Measurements from ENCODE around the gene TCF7.
"Not testable (repeated sequence)": the region's sequence is repeated elsewhere in the genome, so short reads cannot be mapped to it uniquely, and the experiment has no call there.

TCF7 gene

GRCh38 chr5:134152173-134152832, 37.8 kb downstream of the TCF7 start:
- not testable (repeated sequence) for H3K4me3 Mint-ChIP-seq, H3K9me3 Mint-ChIP-seq, H3K27me3 Mint-ChIP-seq, H3K27ac Mint-ChIP-seq, ATAC-seq, H3K4me1 Mint-ChIP-seq
- H3K36me3 Mint-ChIP-seq, result peaks cover 44% of the 10 kb centered on the region

- H3K9me3 Mint-ChIP-seq, result no peaks in the 10 kb centered on the region
- H3K4me1 Mint-ChIP-seq, result peaks cover 6% of the 10 kb centered on the region
- H3K27me3 Mint-ChIP-seq, result no peaks in the 10 kb centered on the region
- no peak overlapping the region for H3K27ac Mint-ChIP-seq
- no peak overlapping the region for H3K4me3 Mint-ChIP-seq
- ATAC-seq, result no peak
- peaks cover 49% of the 10 kb centered on the region for H3K36me3 Mint-ChIP-seq
These were observed 38.8 kb downstream of the TCF7 start for GRCh38 chr5:134153241-134153640.

GRCh38 chr5:134153657-134154056, 39.2 kb downstream of the TCF7 start:
- ATAC-seq, result no peak
- peaks cover 6% of the 10 kb centered on the region for H3K4me1 Mint-ChIP-seq
- H3K27ac Mint-ChIP-seq, result no peak overlapping the region
- H3K36me3 Mint-ChIP-seq, result peaks cover 53% of the 10 kb centered on the region
- no peak overlapping the region for H3K4me3 Mint-ChIP-seq
- H3K27me3 Mint-ChIP-seq, result no peaks in the 10 kb centered on the region
- H3K9me3 Mint-ChIP-seq, result no peaks in the 10 kb centered on the region

GRCh38 chr5:134161513-134162395, 47.3 kb downstream of the TCF7 start:
- Mint-ChIP-seq H3K4me1 (peaks cover 14% of the 10 kb centered on the region), H3K36me3 (peaks cover 62% of the 10 kb centered on the region), H3K4me3 (no peak overlapping the region), H3K27me3 (no peaks in the 10 kb centered on the region), H3K27ac (no peak overlapping the region), H3K9me3 (no peaks in the 10 kb centered on the region)
- ATAC-seq, result no peak

- Mint-ChIP-seq H3K36me3 (peaks cover 68% of the 10 kb centered on the region), H3K27me3 (no peaks in the 10 kb centered on the region), H3K27ac (no peak overlapping the region), H3K4me1 (peaks cover 17% of the 10 kb centered on the region), H3K4me3 (no peak overlapping the region), H3K9me3 (no peaks in the 10 kb centered on the region)
- ATAC-seq, result no peak
These were observed 48.1 kb downstream of the TCF7 start for GRCh38 chr5:134162592-134162991.

GRCh38 chr5:134171972-134172371, 57.5 kb downstream of the TCF7 start:
- H3K9me3 Mint-ChIP-seq, result no peaks in the 10 kb centered on the region
- no peak overlapping the region for H3K4me3 Mint-ChIP-seq
- peaks cover 42% of the 10 kb centered on the region for H3K36me3 Mint-ChIP-seq
- H3K27ac Mint-ChIP-seq, result no peak overlapping the region
- peaks cover 47% of the 10 kb centered on the region for H3K4me1 Mint-ChIP-seq
- no peaks in the 10 kb centered on the region for H3K27me3 Mint-ChIP-seq
- ATAC-seq, result no peak

- Mint-ChIP-seq H3K36me3 (peaks cover 24% of the 10 kb centered on the region), H3K4me3 (peak overlapping the region; percentile 92), H3K9me3 (no peaks in the 10 kb centered on the region), H3K4me1 (peaks cover 40% of the 10 kb centered on the region), H3K27me3 (no peaks in the 10 kb centered on the region), H3K27ac (peak overlapping the region; percentile 98)
- ATAC-seq, result no peak
These were observed 60.7 kb downstream of the TCF7 start for GRCh38 chr5:134174841-134175839.

GRCh38 chr5:134175921-134176510, 61.5 kb downstream of the TCF7 start:
- peaks cover 23% of the 10 kb centered on the region for H3K36me3 Mint-ChIP-seq
- H3K4me1 Mint-ChIP-seq, result peaks cover 39% of the 10 kb centered on the region
- ATAC-seq, result peak; percentile 40
- H3K9me3 Mint-ChIP-seq, result no peaks in the 10 kb centered on the region
- peak overlapping the region; percentile 98 for H3K27ac Mint-ChIP-seq
- H3K27me3 Mint-ChIP-seq, result no peaks in the 10 kb centered on the region
- peak overlapping the region; percentile 92 for H3K4me3 Mint-ChIP-seq

- H3K4me1 Mint-ChIP-seq, result peaks cover 33% of the 10 kb centered on the region
- H3K36me3 Mint-ChIP-seq, result peaks cover 16% of the 10 kb centered on the region
- no peaks in the 10 kb centered on the region for H3K27me3 Mint-ChIP-seq
- H3K9me3 Mint-ChIP-seq, result no peaks in the 10 kb centered on the region
- peak within 1 kb of the TSS; percentile 92 for H3K4me3 Mint-ChIP-seq
- peak within 1 kb of the TSS; percentile 98 for H3K27ac Mint-ChIP-seq
- ATAC-seq, result peak; percentile 95
These were observed 62.3 kb downstream of the TCF7 start, which contains the start of gene SKP1 for GRCh38 chr5:134176511-134177368. TSS of gene SKP1 (minus strand) at chr5:134176950. CDS start at chr5:134174022, 2,928 bp downstream.

- Mint-ChIP-seq H3K9me3 (no peaks in the 10 kb centered on the region), H3K36me3 (peaks cover 9% of the 10 kb centered on the region), H3K27ac (peak overlapping the region; percentile 98), H3K4me3 (peak overlapping the region; percentile 92), H3K27me3 (no peaks in the 10 kb centered on the region), H3K4me1 (peaks cover 27% of the 10 kb centered on the region)
- peak; percentile 55 for ATAC-seq
These were observed 63.1 kb downstream of the TCF7 start for GRCh38 chr5:134177369-134178095.

GRCh38 chr5:134178096-134178419, 63.6 kb downstream of the TCF7 start:
- Mint-ChIP-seq H3K27me3 (no peaks in the 10 kb centered on the region), H3K36me3 (peaks cover 5% of the 10 kb centered on the region), H3K9me3 (no peaks in the 10 kb centered on the region), H3K4me3 (peak overlapping the region; percentile 92), H3K4me1 (peaks cover 26% of the 10 kb centered on the region), H3K27ac (peak overlapping the region; percentile 98)
- ATAC-seq, result no peak

GRCh38 chr5:134183481-134183880, 69.0 kb downstream of the TCF7 start:
- no peak for ATAC-seq

More at GRCh38 chr5:134183481-134183880, 69.0 kb downstream of the TCF7 start:
- no peaks in the 10 kb centered on the region for H3K9me3 Mint-ChIP-seq
- peaks cover 6% of the 10 kb centered on the region for H3K4me1 Mint-ChIP-seq
- H3K27me3 Mint-ChIP-seq, result no peaks in the 10 kb centered on the region
- H3K36me3 Mint-ChIP-seq, result no peaks in the 10 kb centered on the region
- no peak overlapping the region for H3K27ac Mint-ChIP-seq
- H3K4me3 Mint-ChIP-seq, result no peak overlapping the region
